Cardiac fibroblast (primary cell): ENCODE measurements around the gene TNFRSF1B.

Experiments used
- DNase-seq, 2 donors: peaks; one replicate each; pipeline versions ENCODE4 v3.0.0 to v3.0.0-alpha.2; 2010; ENCODE audit warnings: low read depth in 2 of 2
- H3K4me3 ChIP-seq, 2 donors: replicated peaks in 1 of 2; 1 replicate in 1 of 2; 2 replicates in 1 of 2; pipeline ENCODE4 v1.5.1; 2011; ENCODE audit warnings: low read depth in 2 of 2, low read length in 2 of 2, mild to moderate bottlenecking in 2 of 2, moderate library complexity in 1 of 2
- CTCF ChIP-seq: IDR thresholded peaks from one replicate; pipeline ENCODE4 v1.5.1; 2011; ENCODE audit warnings: low read depth, mild to moderate bottlenecking, low read length, inconsistent platforms

The TNFRSF1B gene

GRCh38 chr1:12151465-12151864 is 15.3 kb upstream of the TNFRSF1B start:
- DNase-seq, result no peak
- TF ChIP-seq CTCF, result no peak

GRCh38 chr1:12152113-12152891 is 14.5 kb upstream of the TNFRSF1B start:
- no peak for DNase-seq
- no peak overlapping the region for H3K4me3 ChIP-seq
- no peak for TF ChIP-seq CTCF

More at GRCh38 chr1:12151465-12151864, 15.3 kb upstream of the TNFRSF1B start:
- H3K4me3 ChIP-seq, result no peak overlapping the region

GRCh38 chr1:12153181-12153785 is 13.5 kb upstream of the TNFRSF1B start:
- H3K4me3 ChIP-seq, result no peak overlapping the region
- peak; percentile 81 to 92 for DNase-seq
- no peak for TF ChIP-seq CTCF

- no peak for TF ChIP-seq CTCF
- H3K4me3 ChIP-seq, result no peak overlapping the region
- DNase-seq, result no peak
Observed at GRCh38 chr1:12155328-12155727, 11.5 kb upstream of the TNFRSF1B start.

GRCh38 chr1:12157366-12158231 is 9.2 kb upstream of the TNFRSF1B start:
- TF ChIP-seq CTCF, result no peak
- H3K4me3 ChIP-seq, result no peak overlapping the region
- no peak for DNase-seq

- H3K4me3 ChIP-seq, result no peak overlapping the region
- no peak for DNase-seq
- TF ChIP-seq CTCF, result no peak
Observed at GRCh38 chr1:12158357-12159092, 8.3 kb upstream of the TNFRSF1B start.
